Adrenal gland (tissue), 12 donors: ENCODE results near the gene GSTA1. TPM values are rescaled to one million over a fixed set of nuclear protein-coding genes. Genes with fewer than 3 reads are reported as not detected.
"Not testable (repeated sequence)": the region's sequence is repeated elsewhere in the genome, so short reads cannot be mapped to it uniquely, and the experiment has no call there.

Experiments used
- DNase-seq, 7 donors: peaks; one replicate each; pipeline ENCODE4 v3.0.0-alpha.2; 2019 to 2020
- H3K27ac ChIP-seq, 5 donors: fragments of 200-600 bp; sonication (generic) in 4 of 5; 1 replicate in 3 of 5; 2 replicates in 2 of 5; pipeline versions ENCODE4 v1.5.1 to v1.8.0; 2016 to 2020; ENCODE audit warnings: mild to moderate bottlenecking in 1 of 5
- H3K27me3 ChIP-seq: fragments of 200-600 bp; 2 replicates; pipeline ENCODE4 v1.8.0; 2021
- H3K36me3 ChIP-seq, 2 donors: fragments of 200-600 bp; replicated peaks in 1 of 2; 1 replicate in 1 of 2; 2 replicates in 1 of 2; pipeline versions ENCODE4 v1.5.1 to v1.8.0; 2018 to 2022
- H3K4me1 ChIP-seq, 2 donors: fragments of 200-600 bp; replicated peaks in 1 of 2; 1 replicate in 1 of 2; 2 replicates in 1 of 2; pipeline versions ENCODE4 v1.5.1 to v1.8.0; 2018 to 2021
- H3K4me3 ChIP-seq, 4 donors: fragments of 200-600 bp; sonication (generic) in 3 of 4; one replicate each; pipeline ENCODE4 v1.5.1; 2016 to 2018
- H3K9me3 ChIP-seq, 3 donors: fragments of 200-600 bp; sonication (generic) in 1 of 3; replicated peaks in 1 of 3; 1 replicate in 2 of 3; 2 replicates in 1 of 3; pipeline versions ENCODE4 v1.5.1 to v1.8.0; 2016 to 2021
- POLR2A ChIP-seq, 2 donors: fragments of 450-650 bp; IDR thresholded peaks; one replicate each; pipeline ENCODE4 v1.6.1; 2017; ENCODE audit warnings: antibody characterized with exemption in 2 of 2, mild to moderate bottlenecking in 2 of 2, moderate library complexity in 1 of 2
- WGBS, 4 donors: extraction: QIAGEN DNeasy Blood & Tissue Kit in 2 of 4; methylation state at CpG; one replicate each; pipeline versions ENCODE4 v1.1.5 to v1.1.7; 2013 to 2017; 5-methylcytosine and 5-hydroxymethylcytosine counted together
- intact Hi-C, 2 donors: fragments of 100-400 bp; cut with DNase I; formaldehyde crosslinking; loops; one replicate each; pipeline versions ENCODE4 v1.14.1 to v1.15.0; 2022 to 2023
- polyA plus RNA-seq, 3 donors: library from polyadenylated mRNA; stranded (reverse); fragments of 200-250 nt in 2 of 3; fragments of 350-450 nt in 1 of 3; fragmentation: Illumina TruSeq in 1 of 3; extraction: RNeasy Lipid Tissue Mini Kit (QIAGEN cat#74804) in 1 of 3; gene quantifications; one replicate each; pipeline ENCODE4 v1.2.3, GENCODE V29; 2013 to 2014
- total RNA-seq, 9 donors: library from RNA; depleted of rRNA in 4 of 9; stranded (reverse); fragments of >200 nt in 4 of 9; fragments of 120-200 nt in 1 of 9; fragmentation: NEBNext Ultra II Directional in 1 of 9; extraction: Animal tissue kit (Norgen Biotek cat#: 25700) in 1 of 9; gene quantifications; one replicate each; pipeline versions ENCODE4 v1.1.0 to v1.2.4, GENCODE V29; 2013 to 2023
- TF ChIP-seq, protein P1 (sequence below), 6 experiments: fragments of 450-650 bp in 4 of 6; fragments of 200-600 bp in 2 of 6; sonication (generic) in 1 of 6; IDR thresholded peaks; 1 replicate in 5 of 6; 2 replicates in 1 of 6; pipeline versions ENCODE4 v1.5.1 to v1.8.0; 2016 to 2021; ENCODE audit warnings: antibody characterized with exemption in 6 of 6, mild to moderate bottlenecking in 2 of 6, moderate library complexity in 1 of 6
- donor health status: healthy with polysubstance abuse.
- donor health status: Bipolar disorder and iron deficiency.
- donor health status: DM: yes; HTN: yes; CAD: no.
- donor health status: DM: no; HTN: no; CAD: no.
- donor health status: DM: no; HTN: no; CAD: no.
- donor health status: DM: yes; HTN: yes; CAD: no.

The GSTA1 gene
- total and polyA plus RNA-seq, 12 donors, result 118 to 5,177 (median 860) TPM

DNA sequence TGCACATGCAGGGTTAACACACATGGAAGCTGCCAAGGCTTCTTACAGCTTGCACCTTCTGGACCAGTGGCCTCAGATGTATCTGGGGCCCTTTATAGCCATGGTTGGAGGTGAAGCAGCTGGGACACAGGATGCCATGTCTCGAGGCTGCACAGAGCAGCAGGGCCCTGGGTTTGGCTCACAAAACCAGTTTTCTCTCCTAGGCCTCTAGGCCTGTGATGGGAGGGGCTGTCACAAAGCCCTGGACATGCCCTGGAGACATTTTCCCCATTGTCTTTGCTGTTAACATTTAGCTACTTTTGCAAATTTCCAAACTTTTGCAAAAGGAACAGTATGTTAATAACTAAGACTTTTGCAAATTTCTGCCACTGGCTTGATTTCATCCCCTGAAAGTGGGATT, 18.2 kb upstream of the GSTA1 start:
- no peak overlapping the region for H3K27ac ChIP-seq
- H3K27me3 ChIP-seq, result no peaks in the 10 kb centered on the region
- no peak overlapping the region for H3K4me3 ChIP-seq
- no peak for TF ChIP-seq POLR2A (IDR thresholded peaks at IDR 0.05)
- TF ChIP-seq, protein P1, sequence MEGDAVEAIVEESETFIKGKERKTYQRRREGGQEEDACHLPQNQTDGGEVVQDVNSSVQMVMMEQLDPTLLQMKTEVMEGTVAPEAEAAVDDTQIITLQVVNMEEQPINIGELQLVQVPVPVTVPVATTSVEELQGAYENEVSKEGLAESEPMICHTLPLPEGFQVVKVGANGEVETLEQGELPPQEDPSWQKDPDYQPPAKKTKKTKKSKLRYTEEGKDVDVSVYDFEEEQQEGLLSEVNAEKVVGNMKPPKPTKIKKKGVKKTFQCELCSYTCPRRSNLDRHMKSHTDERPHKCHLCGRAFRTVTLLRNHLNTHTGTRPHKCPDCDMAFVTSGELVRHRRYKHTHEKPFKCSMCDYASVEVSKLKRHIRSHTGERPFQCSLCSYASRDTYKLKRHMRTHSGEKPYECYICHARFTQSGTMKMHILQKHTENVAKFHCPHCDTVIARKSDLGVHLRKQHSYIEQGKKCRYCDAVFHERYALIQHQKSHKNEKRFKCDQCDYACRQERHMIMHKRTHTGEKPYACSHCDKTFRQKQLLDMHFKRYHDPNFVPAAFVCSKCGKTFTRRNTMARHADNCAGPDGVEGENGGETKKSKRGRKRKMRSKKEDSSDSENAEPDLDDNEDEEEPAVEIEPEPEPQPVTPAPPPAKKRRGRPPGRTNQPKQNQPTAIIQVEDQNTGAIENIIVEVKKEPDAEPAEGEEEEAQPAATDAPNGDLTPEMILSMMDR (IDR thresholded peaks at IDR 0.05), result no peak
- no peaks in the 10 kb centered on the region for H3K36me3 ChIP-seq
- 90 to 100% (median 92%) methylated on average over 1 of the region's 1 CpG; no CpG with 5 or more reads in 1 of the 4 donors for WGBS, 4 donors
- intact Hi-C loops, result no loop called here
- H3K4me1 ChIP-seq, result peaks cover 0 to 6% of the 10 kb centered on the region in 2 donors
- no peak for DNase-seq
- H3K9me3 ChIP-seq, result no peaks in the 10 kb centered on the region

DNA sequence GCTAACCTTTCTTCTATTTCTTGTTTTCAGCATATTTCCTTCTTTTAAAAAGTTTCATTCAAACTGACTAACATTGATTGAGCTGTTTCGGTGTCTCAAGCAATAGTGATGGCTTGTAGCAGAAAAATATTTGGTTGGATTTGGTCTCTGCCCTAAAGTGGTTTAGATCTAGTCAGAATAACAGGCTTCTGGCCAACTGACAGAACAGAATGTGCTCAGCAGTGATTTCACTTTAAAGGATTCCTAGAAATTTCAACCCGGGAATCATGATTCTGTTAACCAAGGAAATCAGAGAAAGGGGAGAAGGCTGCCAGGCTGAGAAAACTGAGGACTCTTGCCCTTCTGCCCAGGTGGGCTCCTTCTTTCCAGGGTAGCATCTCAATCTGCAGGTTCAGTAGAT, 16.6 kb upstream of the GSTA1 start:
- intact Hi-C loops, result no loop called here

DNA sequence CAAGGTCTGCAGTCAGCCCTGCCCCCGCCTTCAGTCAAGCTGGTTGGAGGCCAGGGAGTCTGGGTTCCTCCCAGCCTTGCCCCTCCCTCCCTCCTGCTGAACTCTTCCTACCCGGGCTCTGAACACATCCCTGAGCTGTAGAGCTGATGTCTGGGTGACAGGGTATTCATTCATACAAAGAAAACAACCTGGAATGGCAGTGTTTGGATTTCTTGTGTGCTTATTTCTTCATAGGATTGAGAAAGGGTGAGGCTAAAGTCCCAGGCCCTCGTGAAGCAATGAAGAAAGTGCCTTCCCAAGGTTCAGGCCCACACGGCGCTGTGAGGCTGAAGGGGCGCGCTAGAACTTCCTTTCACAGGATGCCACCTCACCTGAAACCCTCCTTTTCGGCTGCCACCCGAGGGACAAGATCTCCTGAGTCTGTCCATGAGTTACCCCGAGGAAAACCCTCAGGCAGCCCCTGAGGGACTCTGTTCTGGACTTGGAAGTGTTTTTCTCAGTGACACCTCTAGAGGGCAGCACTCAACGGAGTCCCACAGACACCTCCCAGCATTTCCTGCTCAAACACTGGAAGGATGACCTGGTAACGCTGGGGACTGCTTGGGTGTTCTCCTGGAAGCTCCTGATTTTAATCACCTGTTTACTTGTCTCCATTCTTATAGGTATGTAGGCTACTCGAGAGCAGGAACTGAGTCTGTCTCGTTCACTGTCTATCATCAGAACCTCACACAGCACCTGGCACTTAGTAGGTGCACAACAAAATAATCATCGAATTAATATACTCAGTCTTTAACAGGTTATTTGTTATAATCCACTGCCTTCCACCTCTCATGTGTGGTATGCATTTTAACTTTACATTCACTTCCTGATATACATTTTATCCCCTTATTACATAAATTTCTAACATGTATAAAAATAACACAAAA, 11.8 kb upstream of the GSTA1 start:
- intact Hi-C loops, result no loop called here
- DNase-seq, result peak; percentile 61 to 77 (median 67)
- H3K27ac ChIP-seq, result no peak overlapping the region
- WGBS, 4 donors, result 40 to 48% (median 43%) methylated on average over 14 to 15 of the region's 15 CpGs
- H3K9me3 ChIP-seq, result no peaks in the 10 kb centered on the region
- H3K36me3 ChIP-seq, result no peaks in the 10 kb centered on the region
- no peaks in the 10 kb centered on the region for H3K27me3 ChIP-seq
- H3K4me1 ChIP-seq, result no peaks in the 10 kb centered on the region
- H3K4me3 ChIP-seq, result no peak overlapping the region
- TF ChIP-seq, protein P1 (IDR thresholded peaks at IDR 0.05), result peak; percentile 46 to 67 (median 60)
- TF ChIP-seq POLR2A (IDR thresholded peaks at IDR 0.05), result no peak

More for the DNA sequence above, 16.6 kb upstream of the GSTA1 start:
- WGBS, 4 donors, result 67 to 81% (median 73%) methylated on average over 2 of the region's 2 CpGs
- Histone ChIP-seq H3K4me1 (no peaks in the 10 kb centered on the region), H3K4me3 (no peak overlapping the region), H3K36me3 (no peaks in the 10 kb centered on the region), H3K9me3 (no peaks in the 10 kb centered on the region), H3K27me3 (no peaks in the 10 kb centered on the region), H3K27ac (no peak overlapping the region)
- no peak for TF ChIP-seq POLR2A (IDR thresholded peaks at IDR 0.05)
- TF ChIP-seq, protein P1 (IDR thresholded peaks at IDR 0.05), result no peak
- no peak for DNase-seq

DNA sequence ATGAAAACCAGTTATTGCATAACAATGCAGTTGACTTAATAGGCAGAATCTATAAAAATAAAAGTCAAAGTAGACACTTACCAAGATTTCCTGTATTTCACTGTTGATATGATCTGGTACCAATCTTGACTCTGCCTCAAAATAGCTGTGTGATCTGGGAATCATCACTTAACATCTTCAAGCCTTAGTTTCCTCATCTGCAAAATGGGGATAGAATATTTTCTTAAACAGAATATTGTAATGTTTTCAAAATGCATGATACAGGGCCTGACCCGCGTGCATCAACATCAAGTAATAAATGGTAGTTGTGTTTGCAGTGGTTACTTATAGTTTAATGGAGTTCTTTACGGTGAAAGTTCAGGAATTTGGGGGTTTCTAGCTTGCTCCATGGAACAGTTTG, 10.9 kb upstream of the GSTA1 start:
- WGBS, 4 donors, result 64 to 77% (median 65%) methylated on average over 3 of the region's 3 CpGs
- intact Hi-C loops, H3K9me3 ChIP-seq: not testable (repeated sequence)

DNA sequence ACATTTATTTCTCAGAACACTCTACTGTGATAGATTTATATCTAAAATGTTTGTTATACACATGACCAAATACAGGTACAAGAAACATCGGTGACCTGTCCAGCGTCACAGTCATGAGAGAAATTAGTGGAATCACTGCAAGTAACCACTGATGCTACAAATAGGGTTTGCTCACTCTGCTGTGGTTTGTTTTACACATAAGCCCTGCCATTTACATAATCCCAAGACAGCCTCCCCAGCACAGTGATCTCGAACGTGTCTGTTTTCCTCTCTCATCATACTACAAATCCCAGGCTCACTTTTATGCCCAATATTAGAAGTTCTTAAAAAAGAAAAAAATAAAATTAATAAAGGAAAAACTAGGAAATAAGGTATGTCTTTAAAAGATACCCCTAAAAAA, 6.2 kb upstream of the GSTA1 start:
- H3K4me3 ChIP-seq, H3K36me3 ChIP-seq, H3K27ac ChIP-seq, H3K9me3 ChIP-seq, H3K4me1 ChIP-seq, H3K27me3 ChIP-seq, intact Hi-C loops, DNase-seq: not testable (repeated sequence)
- WGBS, 4 donors, result 82 to 90% (median 87%) methylated on average over 4 of the region's 4 CpGs

More for the DNA sequence above, 10.9 kb upstream of the GSTA1 start:
- not testable (repeated sequence) for H3K4me3 ChIP-seq, H3K4me1 ChIP-seq, H3K27ac ChIP-seq, H3K27me3 ChIP-seq, H3K36me3 ChIP-seq, DNase-seq
